ENCODE measurements around the gene RAP1B. TPM values are rescaled to one million over a fixed set of nuclear protein-coding genes. Genes with fewer than 3 reads are reported as not detected.
A peak's percentile ranks its signal among the peaks of the same experiment; 100 is the strongest.

The RAP1B gene
- total RNA-seq, 1 donor from 2014 or later: 252 TPM

- no peaks in the 10 kb centered on the region for H3K27me3 ChIP-seq
- peaks cover 30% of the 10 kb centered on the region for H3K4me1 ChIP-seq
- H3K27ac ChIP-seq: peak overlapping the region; percentile 36
- Mint-ChIP-seq H3K9me3 (no peaks in the 10 kb centered on the region), H3K27ac (no peak overlapping the region), H3K4me3 (no peak overlapping the region), H3K4me1 (peaks cover 28% of the 10 kb centered on the region), H3K36me3 (peaks cover 5% of the 10 kb centered on the region), H3K27me3 (ENCODE audit: insufficient read depth, low read depth) (peaks cover 4% of the 10 kb centered on the region)
- H3K4me3 ChIP-seq: no peak overlapping the region
- no peak for DNase-seq (ENCODE audit: low spot score)
- H3K9ac ChIP-seq: no peak overlapping the region
- H3F3A ChIP-seq (ENCODE audit: low read depth): peaks cover 36% of the 10 kb centered on the region
- peak overlapping the region; percentile 17 for H2AFZ ChIP-seq (replicated peaks)
- no peaks in the 10 kb centered on the region for H3K9me3 ChIP-seq (ENCODE audit: low read depth)
- H3K4me2 ChIP-seq: peak overlapping the region; percentile 4
- no peak for TF ChIP-seq EZH2phosphoT487 (IDR thresholded peaks at IDR 0.05)
- no peak for TF ChIP-seq EZH2 (IDR thresholded peaks at IDR 0.05)
- TF ChIP-seq CTCF (IDR thresholded peaks at IDR 0.05): no peak
- H4K20me1 ChIP-seq (ENCODE audit: low read depth): peaks cover 20% of the 10 kb centered on the region
- peaks cover 20% of the 10 kb centered on the region for H3K79me2 ChIP-seq (ENCODE audit: low read depth)
- no peaks in the 10 kb centered on the region for H3K36me3 ChIP-seq
These were observed 2.5 kb upstream of the RAP1B start for GRCh38 chr12:68608191-68608590.

- Histone ChIP-seq H3K27me3 (no peaks in the 10 kb centered on the region), H3K4me2 (peak overlapping the region; percentile 79), H3K27ac (peak overlapping the region; percentile 99), H3K4me1 (peaks cover 42% of the 10 kb centered on the region), H2AFZ (replicated peaks) (peak overlapping the region; percentile 92), H3K79me2 (ENCODE audit: low read depth) (peaks cover 38% of the 10 kb centered on the region), H4K20me1 (ENCODE audit: low read depth) (peaks cover 34% of the 10 kb centered on the region), H3K9ac (no peak overlapping the region), H3K36me3 (peaks cover 3% of the 10 kb centered on the region), H3F3A (ENCODE audit: low read depth) (peaks cover 36% of the 10 kb centered on the region), H3K9me3 (ENCODE audit: low read depth) (no peaks in the 10 kb centered on the region), H3K4me3 (peak overlapping the region; percentile 94)
- peaks cover 4% of the 10 kb centered on the region for H3K27me3 Mint-ChIP-seq (ENCODE audit: insufficient read depth, low read depth)
- H3K4me1 Mint-ChIP-seq: peaks cover 41% of the 10 kb centered on the region
- no peaks in the 10 kb centered on the region for H3K9me3 Mint-ChIP-seq
- H3K27ac Mint-ChIP-seq: peak overlapping the region; percentile 99
- H3K4me3 Mint-ChIP-seq: peak overlapping the region; percentile 90
- peaks cover 9% of the 10 kb centered on the region for H3K36me3 Mint-ChIP-seq
- peak; percentile 29 for DNase-seq (ENCODE audit: low spot score)
- TF ChIP-seq CTCF (IDR thresholded peaks at IDR 0.05): no peak
These were observed 715 bp upstream of the RAP1B start for GRCh38 chr12:68609998-68610369.

- no peak overlapping the region for H2AFZ ChIP-seq (replicated peaks)
- Mint-ChIP-seq H3K4me3 (peak overlapping the region; percentile 95), H3K9me3 (no peaks in the 10 kb centered on the region), H3K27me3 (ENCODE audit: insufficient read depth, low read depth) (peaks cover 4% of the 10 kb centered on the region), H3K36me3 (peaks cover 16% of the 10 kb centered on the region), H3K4me1 (peaks cover 43% of the 10 kb centered on the region), H3K27ac (peak overlapping the region; percentile 7)
- peak overlapping the region; percentile 85 for H3K9ac ChIP-seq
- no peaks in the 10 kb centered on the region for H3K27me3 ChIP-seq
- peaks cover 36% of the 10 kb centered on the region for H3F3A ChIP-seq (ENCODE audit: low read depth)
- H3K4me2 ChIP-seq: peak overlapping the region; percentile 99
- peak overlapping the region; percentile 87 for H3K27ac ChIP-seq
- H3K4me3 ChIP-seq: peak overlapping the region; percentile 94
- TF ChIP-seq EZH2phosphoT487 (IDR thresholded peaks at IDR 0.05) (no peak), EZH2 (IDR thresholded peaks at IDR 0.05) (no peak), CTCF (IDR thresholded peaks at IDR 0.05) (no peak)
- DNase-seq (ENCODE audit: low spot score): peak; percentile 84
- H3K36me3 ChIP-seq: peaks cover 6% of the 10 kb centered on the region
- no peaks in the 10 kb centered on the region for H3K9me3 ChIP-seq (ENCODE audit: low read depth)
- peaks cover 51% of the 10 kb centered on the region for H3K79me2 ChIP-seq (ENCODE audit: low read depth)
- H4K20me1 ChIP-seq (ENCODE audit: low read depth): peaks cover 38% of the 10 kb centered on the region
- H3K4me1 ChIP-seq: peaks cover 42% of the 10 kb centered on the region
These were observed 551 bp downstream of the RAP1B start for GRCh38 chr12:68611094-68611805.
